ENCODE measurements around the gene NTN5. TPM values are rescaled to one million over a fixed set of nuclear protein-coding genes. Genes with fewer than 3 reads are reported as not detected.

Gene NTN5
- total and polyA plus RNA-seq, 2 experiments from 2014 or later = 0.52 to 0.94 TPM

DNA sequence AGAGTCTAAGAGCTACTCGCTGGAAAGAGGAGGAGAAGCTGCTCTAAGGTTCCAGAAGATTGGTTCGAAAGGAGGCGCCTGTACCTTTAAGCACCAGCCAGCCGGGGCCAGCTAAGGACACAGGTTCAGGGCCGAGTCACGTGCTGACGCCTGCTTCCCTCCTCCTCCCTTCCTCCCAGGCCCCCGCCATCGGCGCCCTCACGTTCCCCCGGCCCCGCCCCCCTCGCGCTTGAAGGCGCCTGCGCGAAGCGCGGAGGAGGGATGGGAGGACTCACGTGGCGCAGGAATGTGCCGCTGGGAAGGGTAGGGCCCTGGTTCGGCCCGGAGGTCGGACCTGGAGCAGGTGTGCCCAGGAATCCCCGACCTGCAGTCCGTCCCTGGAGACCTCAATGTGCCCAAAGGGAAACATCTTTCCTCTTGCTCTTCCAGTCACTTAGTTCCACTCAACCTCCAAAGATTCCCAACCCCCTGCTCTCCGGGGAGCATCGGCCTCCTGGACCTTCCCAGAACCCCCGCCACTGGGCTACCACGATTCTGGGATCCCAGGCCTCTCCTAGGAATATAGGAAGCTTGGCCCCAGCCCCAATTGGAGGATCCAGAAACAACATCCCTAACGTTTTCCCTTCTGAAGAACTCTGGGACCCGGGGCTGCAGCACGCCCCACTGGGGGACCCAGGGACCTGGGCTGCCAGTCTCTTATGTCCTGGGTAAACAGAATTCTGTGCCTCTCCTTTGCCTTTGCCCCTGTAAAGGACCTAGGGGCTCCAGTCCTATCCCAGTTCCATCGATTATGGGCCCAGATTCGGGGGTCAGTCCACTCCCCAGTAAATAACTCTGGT, 38.2 kb downstream of the NTN5 start:
- H3K4me3 ChIP-seq = peak overlapping the region; percentile 75

More for the DNA sequence above, 38.2 kb downstream of the NTN5 start:
- Histone ChIP-seq H3K4me1 (ENCODE audit: insufficient read depth) (peaks cover 37% of the 10 kb centered on the region), H3K36me3 (ENCODE audit: insufficient read depth) (no peaks in the 10 kb centered on the region), H3K4me2 (peak overlapping the region; percentile 96), H3F3A (replicated peaks; ENCODE audit: low read depth) (peaks cover 47% of the 10 kb centered on the region), H2AFZ (no peak overlapping the region), H3K27ac (ENCODE audit: low read depth) (peak overlapping the region; percentile 88), H3K27me3 (ENCODE audit: insufficient read depth) (peaks cover 14% of the 10 kb centered on the region), H4K20me1 (replicated peaks; ENCODE audit: insufficient read depth) (no peaks in the 10 kb centered on the region), H3K9me2 (ENCODE audit: insufficient read depth) (no peaks in the 10 kb centered on the region), H3K79me2 (replicated peaks; ENCODE audit: insufficient read depth) (no peaks in the 10 kb centered on the region)
- H3K36me3 Mint-ChIP-seq (ENCODE audit: low read depth) = peaks cover 16% of the 10 kb centered on the region
- H3K4me1 Mint-ChIP-seq = peaks cover 36% of the 10 kb centered on the region
- peak; percentile 99 for DNase-seq (ENCODE audit: low spot score)
- peaks cover 35% of the 10 kb centered on the region for H3K27me3 Mint-ChIP-seq (ENCODE audit: insufficient read depth, low read depth, poor library complexity)
- H3K27ac Mint-ChIP-seq = peak overlapping the region; percentile 93
- H3K4me3 Mint-ChIP-seq = peak overlapping the region; percentile 72
- TF ChIP-seq STAT1 (IDR thresholded peaks at IDR 0.05; ENCODE audit: unreplicated experiment) (no peak), EZH2 (IDR thresholded peaks at IDR 0.05; ENCODE audit: low read depth, unreplicated experiment) (no peak), CREB1 (CRISPR knock-in tag; IDR thresholded peaks at IDR 0.05; ENCODE audit: low read depth) (peak; percentile 45; the same call in 1 of the 2 replicates), EZH2phosphoT487 (IDR thresholded peaks at IDR 0.05; ENCODE audit: unreplicated experiment) (no peak), JUNB (IDR thresholded peaks at IDR 0.05; ENCODE audit: unreplicated experiment) (no peak), POLR2AphosphoS5 (IDR thresholded peaks at IDR 0.05; ENCODE audit: low read depth) (peak; percentile 62), ZNF114 (CRISPR knock-in tag; IDR thresholded peaks at IDR 0.05) (no peak), ZNF331 (CRISPR knock-in tag; IDR thresholded peaks at IDR 0.05; ENCODE audit: low read depth) (no peak), NANOG (IDR thresholded peaks at IDR 0.05; ENCODE audit: borderline replicate concordance) (no peak)
- TF ChIP-seq, protein P1, sequence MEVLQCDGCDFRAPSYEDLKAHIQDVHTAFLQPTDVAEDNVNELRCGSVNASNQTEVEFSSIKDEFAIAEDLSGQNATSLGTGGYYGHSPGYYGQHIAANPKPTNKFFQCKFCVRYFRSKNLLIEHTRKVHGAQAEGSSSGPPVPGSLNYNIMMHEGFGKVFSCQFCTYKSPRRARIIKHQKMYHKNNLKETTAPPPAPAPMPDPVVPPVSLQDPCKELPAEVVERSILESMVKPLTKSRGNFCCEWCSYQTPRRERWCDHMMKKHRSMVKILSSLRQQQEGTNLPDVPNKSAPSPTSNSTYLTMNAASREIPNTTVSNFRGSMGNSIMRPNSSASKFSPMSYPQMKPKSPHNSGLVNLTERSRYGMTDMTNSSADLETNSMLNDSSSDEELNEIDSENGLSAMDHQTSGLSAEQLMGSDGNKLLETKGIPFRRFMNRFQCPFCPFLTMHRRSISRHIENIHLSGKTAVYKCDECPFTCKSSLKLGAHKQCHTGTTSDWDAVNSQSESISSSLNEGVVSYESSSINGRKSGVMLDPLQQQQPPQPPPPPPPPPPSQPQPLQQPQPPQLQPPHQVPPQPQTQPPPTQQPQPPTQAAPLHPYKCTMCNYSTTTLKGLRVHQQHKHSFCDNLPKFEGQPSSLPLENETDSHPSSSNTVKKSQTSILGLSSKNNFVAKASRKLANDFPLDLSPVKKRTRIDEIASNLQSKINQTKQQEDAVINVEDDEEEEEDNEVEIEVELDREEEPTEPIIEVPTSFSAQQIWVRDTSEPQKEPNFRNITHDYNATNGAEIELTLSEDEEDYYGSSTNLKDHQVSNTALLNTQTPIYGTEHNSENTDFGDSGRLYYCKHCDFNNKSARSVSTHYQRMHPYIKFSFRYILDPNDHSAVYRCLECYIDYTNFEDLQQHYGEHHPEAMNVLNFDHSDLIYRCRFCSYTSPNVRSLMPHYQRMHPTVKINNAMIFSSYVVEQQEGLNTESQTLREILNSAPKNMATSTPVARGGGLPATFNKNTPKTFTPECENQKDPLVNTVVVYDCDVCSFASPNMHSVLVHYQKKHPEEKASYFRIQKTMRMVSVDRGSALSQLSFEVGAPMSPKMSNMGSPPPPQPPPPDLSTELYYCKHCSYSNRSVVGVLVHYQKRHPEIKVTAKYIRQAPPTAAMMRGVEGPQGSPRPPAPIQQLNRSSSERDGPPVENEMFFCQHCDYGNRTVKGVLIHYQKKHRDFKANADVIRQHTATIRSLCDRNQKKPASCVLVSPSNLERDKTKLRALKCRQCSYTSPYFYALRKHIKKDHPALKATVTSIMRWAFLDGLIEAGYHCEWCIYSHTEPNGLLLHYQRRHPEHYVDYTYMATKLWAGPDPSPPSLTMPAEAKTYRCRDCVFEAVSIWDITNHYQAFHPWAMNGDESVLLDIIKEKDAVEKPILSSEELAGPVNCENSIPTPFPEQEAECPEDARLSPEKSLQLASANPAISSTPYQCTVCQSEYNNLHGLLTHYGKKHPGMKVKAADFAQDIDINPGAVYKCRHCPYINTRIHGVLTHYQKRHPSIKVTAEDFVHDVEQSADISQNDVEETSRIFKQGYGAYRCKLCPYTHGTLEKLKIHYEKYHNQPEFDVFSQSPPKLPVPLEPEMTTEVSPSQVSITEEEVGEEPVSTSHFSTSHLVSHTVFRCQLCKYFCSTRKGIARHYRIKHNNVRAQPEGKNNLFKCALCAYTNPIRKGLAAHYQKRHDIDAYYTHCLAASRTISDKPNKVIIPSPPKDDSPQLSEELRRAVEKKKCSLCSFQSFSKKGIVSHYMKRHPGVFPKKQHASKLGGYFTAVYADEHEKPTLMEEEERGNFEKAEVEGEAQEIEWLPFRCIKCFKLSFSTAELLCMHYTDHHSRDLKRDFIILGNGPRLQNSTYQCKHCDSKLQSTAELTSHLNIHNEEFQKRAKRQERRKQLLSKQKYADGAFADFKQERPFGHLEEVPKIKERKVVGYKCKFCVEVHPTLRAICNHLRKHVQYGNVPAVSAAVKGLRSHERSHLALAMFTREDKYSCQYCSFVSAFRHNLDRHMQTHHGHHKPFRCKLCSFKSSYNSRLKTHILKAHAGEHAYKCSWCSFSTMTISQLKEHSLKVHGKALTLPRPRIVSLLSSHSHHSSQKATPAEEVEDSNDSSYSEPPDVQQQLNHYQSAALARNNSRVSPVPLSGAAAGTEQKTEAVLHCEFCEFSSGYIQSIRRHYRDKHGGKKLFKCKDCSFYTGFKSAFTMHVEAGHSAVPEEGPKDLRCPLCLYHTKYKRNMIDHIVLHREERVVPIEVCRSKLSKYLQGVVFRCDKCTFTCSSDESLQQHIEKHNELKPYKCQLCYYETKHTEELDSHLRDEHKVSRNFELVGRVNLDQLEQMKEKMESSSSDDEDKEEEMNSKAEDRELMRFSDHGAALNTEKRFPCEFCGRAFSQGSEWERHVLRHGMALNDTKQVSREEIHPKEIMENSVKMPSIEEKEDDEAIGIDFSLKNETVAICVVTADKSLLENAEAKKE (CRISPR knock-in tag; IDR thresholded peaks at IDR 0.05) = no peak
- TF ChIP-seq, protein P2, sequence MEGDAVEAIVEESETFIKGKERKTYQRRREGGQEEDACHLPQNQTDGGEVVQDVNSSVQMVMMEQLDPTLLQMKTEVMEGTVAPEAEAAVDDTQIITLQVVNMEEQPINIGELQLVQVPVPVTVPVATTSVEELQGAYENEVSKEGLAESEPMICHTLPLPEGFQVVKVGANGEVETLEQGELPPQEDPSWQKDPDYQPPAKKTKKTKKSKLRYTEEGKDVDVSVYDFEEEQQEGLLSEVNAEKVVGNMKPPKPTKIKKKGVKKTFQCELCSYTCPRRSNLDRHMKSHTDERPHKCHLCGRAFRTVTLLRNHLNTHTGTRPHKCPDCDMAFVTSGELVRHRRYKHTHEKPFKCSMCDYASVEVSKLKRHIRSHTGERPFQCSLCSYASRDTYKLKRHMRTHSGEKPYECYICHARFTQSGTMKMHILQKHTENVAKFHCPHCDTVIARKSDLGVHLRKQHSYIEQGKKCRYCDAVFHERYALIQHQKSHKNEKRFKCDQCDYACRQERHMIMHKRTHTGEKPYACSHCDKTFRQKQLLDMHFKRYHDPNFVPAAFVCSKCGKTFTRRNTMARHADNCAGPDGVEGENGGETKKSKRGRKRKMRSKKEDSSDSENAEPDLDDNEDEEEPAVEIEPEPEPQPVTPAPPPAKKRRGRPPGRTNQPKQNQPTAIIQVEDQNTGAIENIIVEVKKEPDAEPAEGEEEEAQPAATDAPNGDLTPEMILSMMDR (conservative IDR thresholded peaks at IDR 0.05; ENCODE audit: low read depth in 2 of 2) = no peak
- TF ChIP-seq, protein P3, sequence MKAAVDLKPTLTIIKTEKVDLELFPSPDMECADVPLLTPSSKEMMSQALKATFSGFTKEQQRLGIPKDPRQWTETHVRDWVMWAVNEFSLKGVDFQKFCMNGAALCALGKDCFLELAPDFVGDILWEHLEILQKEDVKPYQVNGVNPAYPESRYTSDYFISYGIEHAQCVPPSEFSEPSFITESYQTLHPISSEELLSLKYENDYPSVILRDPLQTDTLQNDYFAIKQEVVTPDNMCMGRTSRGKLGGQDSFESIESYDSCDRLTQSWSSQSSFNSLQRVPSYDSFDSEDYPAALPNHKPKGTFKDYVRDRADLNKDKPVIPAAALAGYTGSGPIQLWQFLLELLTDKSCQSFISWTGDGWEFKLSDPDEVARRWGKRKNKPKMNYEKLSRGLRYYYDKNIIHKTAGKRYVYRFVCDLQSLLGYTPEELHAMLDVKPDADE (IDR thresholded peaks at IDR 0.05) = peak; percentile 32; the same call in 1 of the 2 replicates
- TF ChIP-seq, protein P4, sequence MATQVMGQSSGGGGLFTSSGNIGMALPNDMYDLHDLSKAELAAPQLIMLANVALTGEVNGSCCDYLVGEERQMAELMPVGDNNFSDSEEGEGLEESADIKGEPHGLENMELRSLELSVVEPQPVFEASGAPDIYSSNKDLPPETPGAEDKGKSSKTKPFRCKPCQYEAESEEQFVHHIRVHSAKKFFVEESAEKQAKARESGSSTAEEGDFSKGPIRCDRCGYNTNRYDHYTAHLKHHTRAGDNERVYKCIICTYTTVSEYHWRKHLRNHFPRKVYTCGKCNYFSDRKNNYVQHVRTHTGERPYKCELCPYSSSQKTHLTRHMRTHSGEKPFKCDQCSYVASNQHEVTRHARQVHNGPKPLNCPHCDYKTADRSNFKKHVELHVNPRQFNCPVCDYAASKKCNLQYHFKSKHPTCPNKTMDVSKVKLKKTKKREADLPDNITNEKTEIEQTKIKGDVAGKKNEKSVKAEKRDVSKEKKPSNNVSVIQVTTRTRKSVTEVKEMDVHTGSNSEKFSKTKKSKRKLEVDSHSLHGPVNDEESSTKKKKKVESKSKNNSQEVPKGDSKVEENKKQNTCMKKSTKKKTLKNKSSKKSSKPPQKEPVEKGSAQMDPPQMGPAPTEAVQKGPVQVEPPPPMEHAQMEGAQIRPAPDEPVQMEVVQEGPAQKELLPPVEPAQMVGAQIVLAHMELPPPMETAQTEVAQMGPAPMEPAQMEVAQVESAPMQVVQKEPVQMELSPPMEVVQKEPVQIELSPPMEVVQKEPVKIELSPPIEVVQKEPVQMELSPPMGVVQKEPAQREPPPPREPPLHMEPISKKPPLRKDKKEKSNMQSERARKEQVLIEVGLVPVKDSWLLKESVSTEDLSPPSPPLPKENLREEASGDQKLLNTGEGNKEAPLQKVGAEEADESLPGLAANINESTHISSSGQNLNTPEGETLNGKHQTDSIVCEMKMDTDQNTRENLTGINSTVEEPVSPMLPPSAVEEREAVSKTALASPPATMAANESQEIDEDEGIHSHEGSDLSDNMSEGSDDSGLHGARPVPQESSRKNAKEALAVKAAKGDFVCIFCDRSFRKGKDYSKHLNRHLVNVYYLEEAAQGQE (IDR thresholded peaks at IDR 0.05; ENCODE audit: unreplicated experiment) = no peak
- H3K9me3 Mint-ChIP-seq = no peaks in the 10 kb centered on the region; the same call in 2 of the 3 replicates
- peak; percentile 6 for ATAC-seq
